GM20431 (cell line): ENCODE data around the gene GON4L.
"Not testable (repeated sequence)": the region's sequence is repeated elsewhere in the genome, so short reads cannot be mapped to it uniquely, and the experiment has no call there.

ENCODE experiments used
- in situ Hi-C: fragments of 300-500 bp; cut with MseI, MboI; formaldehyde crosslinking; loops from one replicate; pipeline ENCODE4 v1.15.0; 2020; ENCODE audit warnings: low sequenced_read_pairs; ENCODE audit not compliant: unreplicated experiment

GON4L gene, protein sequence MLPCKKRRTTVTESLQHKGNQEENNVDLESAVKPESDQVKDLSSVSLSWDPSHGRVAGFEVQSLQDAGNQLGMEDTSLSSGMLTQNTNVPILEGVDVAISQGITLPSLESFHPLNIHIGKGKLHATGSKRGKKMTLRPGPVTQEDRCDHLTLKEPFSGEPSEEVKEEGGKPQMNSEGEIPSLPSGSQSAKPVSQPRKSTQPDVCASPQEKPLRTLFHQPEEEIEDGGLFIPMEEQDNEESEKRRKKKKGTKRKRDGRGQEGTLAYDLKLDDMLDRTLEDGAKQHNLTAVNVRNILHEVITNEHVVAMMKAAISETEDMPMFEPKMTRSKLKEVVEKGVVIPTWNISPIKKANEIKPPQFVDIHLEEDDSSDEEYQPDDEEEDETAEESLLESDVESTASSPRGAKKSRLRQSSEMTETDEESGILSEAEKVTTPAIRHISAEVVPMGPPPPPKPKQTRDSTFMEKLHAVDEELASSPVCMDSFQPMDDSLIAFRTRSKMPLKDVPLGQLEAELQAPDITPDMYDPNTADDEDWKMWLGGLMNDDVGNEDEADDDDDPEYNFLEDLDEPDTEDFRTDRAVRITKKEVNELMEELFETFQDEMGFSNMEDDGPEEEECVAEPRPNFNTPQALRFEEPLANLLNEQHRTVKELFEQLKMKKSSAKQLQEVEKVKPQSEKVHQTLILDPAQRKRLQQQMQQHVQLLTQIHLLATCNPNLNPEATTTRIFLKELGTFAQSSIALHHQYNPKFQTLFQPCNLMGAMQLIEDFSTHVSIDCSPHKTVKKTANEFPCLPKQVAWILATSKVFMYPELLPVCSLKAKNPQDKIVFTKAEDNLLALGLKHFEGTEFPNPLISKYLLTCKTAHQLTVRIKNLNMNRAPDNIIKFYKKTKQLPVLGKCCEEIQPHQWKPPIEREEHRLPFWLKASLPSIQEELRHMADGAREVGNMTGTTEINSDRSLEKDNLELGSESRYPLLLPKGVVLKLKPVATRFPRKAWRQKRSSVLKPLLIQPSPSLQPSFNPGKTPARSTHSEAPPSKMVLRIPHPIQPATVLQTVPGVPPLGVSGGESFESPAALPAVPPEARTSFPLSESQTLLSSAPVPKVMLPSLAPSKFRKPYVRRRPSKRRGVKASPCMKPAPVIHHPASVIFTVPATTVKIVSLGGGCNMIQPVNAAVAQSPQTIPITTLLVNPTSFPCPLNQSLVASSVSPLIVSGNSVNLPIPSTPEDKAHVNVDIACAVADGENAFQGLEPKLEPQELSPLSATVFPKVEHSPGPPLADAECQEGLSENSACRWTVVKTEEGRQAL (N-terminal part only)

DNA sequence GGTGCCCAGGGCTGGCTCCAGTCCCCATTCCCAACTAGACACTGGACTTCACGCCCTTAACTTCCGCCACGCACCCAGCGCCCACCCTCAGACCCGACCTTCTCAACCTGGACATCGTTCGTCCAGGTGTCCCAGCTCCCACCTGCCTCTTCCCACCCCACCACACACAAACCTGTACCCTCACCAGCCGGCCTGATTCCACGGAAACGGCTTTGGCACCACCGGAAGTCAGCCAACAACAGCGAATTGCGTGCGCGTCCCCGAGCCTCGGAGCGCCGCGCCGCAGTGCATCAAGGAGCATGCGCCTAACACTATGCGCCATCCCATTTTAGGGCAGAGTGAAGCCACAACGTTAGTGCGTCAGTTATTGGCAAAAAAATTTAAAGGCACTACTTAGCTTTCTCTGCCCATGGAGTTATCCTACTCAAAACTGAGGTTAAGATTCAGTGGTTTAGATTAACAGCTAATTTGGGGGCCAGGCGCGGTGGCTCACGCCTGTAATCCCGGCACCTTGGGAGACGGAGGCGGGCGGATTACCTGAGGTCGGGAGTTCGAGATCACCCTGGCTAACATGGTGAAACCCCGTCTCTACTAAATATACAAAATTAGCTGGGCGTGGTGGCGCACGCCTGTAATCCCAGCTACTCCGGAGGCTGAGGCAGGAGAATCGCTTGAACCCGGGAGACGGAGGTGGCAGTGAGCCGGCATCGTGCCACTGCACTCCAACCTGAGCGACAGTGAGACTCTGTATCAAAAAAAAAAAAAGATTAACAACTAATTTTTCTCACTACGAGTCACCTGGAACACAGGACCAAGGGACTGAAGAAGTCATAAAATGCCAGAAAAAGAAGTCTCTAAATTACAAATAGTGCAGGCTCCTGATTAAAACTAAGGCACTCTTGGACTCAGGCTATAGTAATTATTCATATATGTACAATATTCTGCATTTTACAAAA lies at the start of gene GON4L:
Gene GON4L, minus strand, starts transcription at position 240 of the 956 bp plus-strand sequence. CDS start 3,434 bp downstream, outside the sequence.
- in situ Hi-C loops, result no loop called here

DNA sequence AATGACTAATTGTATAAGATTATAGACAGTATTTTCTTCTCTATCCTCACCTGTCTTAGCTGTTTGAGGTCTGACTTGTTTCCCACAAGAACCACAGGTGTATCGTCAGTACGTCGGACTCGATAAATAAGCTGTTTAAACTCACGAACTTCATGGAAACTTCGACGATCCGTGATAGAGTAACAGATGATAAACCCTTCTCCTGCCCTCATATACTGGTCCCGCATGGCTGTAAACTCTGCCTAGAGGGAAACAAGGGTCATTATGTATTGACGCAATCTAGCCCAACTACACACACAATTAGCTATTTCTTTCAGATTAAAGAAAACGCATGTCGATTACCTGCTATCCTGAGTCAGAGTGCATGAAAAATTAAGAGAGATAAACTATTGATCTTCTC lies 47.2 kb upstream of the GON4L start:
- in situ Hi-C loops, result no loop called here

DNA sequence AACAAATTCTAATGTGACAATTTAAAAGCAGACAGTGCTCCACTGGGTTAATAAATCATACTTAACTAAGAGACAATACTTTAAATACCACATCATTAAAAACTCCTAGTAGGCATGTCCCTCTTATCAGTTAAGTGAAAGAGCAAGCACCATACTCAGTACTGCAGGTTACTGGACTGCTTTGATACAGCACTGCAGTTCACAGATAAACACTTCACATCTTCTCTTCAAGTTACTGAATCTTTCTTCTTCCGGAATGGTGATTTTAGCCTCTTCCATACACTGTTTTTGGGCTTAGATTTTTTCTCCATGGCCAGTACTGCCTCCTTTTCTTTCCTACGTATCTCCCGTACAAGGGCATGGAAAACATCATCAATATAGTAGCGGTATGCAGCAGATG lies 43.1 kb upstream of the GON4L start:
- in situ Hi-C loops, result no loop called here

DNA sequence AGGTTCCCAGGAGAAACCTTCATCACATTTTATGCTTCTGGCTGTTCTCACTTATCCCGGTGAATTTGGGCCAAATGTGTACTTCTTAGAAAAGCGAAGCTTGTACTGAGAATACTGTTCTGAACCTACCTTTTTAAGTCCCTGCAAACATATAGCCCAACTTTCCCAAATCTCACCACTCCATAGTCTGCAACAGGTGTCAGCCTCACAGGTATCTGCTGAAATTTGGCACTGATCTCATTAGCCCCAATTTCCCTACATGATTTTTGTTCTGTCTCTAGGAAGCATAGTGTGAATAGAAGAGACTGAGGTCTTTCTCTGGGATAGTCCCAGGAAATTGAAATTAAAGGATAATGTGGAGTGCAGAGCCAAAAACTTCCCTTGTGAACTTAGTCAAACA lies 42.7 kb upstream of the GON4L start:
- in situ Hi-C loops, result no loop called here

DNA sequence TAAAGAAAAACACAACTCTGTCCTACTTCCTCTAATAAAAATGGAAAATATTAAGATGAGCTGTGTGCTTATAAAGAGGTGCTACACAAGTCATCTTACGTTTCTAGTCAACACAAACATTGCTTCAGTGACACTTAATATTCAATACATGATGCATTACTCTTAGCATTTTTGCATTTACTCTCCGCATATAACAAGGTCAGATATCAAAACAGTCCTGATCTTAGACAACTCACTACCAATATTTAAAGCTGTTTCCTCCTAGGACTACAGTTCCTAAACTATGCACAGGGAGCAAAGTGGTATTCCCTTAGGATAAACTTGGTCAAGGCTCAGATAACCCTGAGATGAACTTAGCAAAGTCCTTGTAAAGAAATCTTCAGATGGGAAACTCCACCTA lies 41.9 kb upstream of the GON4L start:
- in situ Hi-C loops, result no loop called here

DNA sequence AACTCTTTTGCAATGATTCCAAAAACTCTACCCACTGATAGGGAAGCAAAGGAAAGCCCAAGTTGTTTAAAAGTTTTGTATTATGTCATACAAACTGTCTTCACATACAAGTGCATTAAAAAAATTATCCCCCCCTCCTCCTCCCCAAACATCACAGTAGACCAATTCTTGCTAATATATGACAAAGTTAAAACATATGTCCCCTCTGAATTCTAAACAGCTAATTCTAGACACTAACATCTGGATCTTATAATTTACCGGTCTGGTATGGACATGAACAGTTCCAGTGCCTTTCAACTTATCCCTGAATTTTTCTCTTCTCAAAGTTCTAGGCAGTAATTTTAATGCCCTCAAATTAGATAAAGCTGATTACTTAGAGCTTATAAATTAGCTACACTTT lies 40.7 kb upstream of the GON4L start:
- in situ Hi-C loops, result no loop called here

- in situ Hi-C loops, result not testable (repeated sequence)
These were observed 39.5 kb upstream of the GON4L start for GRCh38 chr1:155896476-155896875.

GRCh38 chr1:155895617-155896016 lies 38.6 kb upstream of the GON4L start:
- in situ Hi-C loops, result not testable (repeated sequence)

DNA sequence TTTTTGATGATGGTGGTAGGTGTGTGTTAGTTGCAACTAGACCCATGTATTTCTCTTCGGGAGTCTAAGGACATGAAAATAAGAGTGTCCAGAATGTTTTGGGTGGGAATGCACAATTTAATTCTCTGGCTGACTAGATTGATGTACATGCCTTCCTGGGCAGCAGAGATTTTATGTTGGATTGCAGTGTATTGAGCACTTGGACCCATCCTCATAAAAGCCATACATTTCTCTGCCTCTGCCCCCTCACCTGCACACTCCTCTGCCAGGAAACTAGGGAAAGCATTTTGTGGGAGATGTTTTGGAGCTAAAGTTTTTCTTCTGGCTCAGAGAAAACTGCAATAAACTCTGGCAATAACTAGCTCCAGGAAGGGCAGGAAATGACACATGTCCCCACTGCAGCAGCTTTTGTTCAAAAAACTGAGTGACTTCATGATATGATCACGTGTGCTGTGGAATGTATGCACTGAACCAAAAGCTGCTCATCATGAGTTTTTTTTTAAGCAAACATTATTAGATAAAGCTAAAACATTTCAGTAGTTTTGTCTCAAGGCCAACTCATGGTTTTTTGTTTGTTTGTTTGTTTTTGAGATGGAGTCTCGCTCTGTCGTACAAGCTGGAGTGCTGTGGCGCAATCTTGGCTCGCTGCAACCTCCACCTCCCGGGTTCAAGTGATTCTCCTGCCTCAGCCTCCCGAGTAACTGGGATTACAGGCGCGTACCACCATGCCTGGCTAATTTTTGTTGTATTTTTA lies 36.6 kb upstream of the GON4L start:
- in situ Hi-C loops, result no loop called here

- in situ Hi-C loops, result no loop called here
These were observed 35.8 kb upstream of the GON4L start for GRCh38 chr1:155892796-155893195.

- in situ Hi-C loops, result no loop called here
These were observed 33.2 kb upstream of the GON4L start for GRCh38 chr1:155890251-155890650.

GRCh38 chr1:155889566-155889965 lies 32.6 kb upstream of the GON4L start:
- in situ Hi-C loops, result no loop called here

DNA sequence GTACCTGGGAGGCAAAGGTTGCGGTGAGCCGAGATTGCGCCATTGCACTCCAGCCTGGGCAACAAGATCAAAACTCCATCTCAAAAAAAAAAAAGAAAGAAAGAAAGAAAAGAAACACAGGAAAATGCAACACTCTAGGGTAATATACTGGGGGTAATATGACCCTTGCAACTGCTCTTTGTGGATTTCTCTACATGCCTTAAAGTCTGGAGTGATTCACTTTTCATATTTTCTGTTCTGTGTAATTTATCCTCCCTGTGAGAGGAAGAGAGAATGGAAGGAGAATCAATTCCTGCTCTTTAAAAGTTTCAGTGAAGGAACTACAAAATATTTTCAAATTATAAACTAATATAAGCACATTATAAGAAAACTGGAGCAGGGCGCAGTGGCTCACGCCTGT lies 31.5 kb upstream of the GON4L start:
- in situ Hi-C loops, result no loop called here

- in situ Hi-C loops, result no loop called here
These were observed 28.0 kb upstream of the GON4L start for GRCh38 chr1:155884982-155885381.

- in situ Hi-C loops, result no loop called here
These were observed 27.3 kb upstream of the GON4L start for GRCh38 chr1:155884031-155884960.

- in situ Hi-C loops, result no loop called here
These were observed 25.8 kb upstream of the GON4L start for GRCh38 chr1:155882766-155883165.

DNA sequence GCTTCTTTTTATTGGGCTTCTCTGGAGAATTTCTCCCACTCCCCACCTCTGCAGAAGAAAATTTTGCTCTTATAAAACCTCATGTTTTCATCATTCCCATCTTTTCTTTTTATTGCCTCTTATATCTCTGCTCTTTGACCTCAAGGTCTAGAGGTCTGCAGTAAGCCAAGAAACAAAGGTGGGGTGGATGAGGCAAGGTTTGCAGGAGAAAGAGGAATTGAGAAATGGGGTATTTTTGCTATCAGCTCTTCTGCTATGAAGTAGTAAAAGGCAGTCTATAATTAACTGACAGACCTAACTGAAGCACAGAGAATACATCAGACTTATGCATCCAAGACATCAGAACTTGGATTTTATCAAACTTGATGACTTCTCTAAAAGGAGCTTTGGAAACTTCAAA lies 25.2 kb upstream of the GON4L start:
- in situ Hi-C loops, result no loop called here

- in situ Hi-C loops, result no loop called here
These were observed 23.9 kb upstream of the GON4L start for GRCh38 chr1:155880950-155881349.
